ENCODE data around the gene DCHS1.

Gene DCHS1

DNA sequence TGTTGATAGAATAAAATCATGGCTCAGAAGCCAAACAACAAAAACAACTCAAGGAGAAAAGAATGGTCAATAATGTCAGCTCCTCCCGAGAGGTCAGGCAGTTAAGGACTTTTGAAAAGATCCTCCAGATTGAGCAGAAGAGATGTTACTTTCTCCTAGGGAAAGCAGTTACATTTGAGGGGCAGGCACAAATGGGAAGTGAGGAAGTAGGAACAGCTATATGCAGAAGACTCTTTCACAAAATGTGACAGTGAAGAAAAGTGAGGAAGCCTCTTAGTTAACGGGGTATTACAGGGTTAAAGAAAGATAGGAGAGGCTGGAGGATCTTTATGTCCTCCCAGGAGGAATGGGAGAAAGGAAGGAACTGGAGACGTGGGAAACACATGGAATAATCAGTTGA lies 3.4 kb downstream of the DCHS1 start:
- H3K4me3 ChIP-seq (ENCODE audit: low read depth, low read length), result no peak overlapping the region
- DNase-seq (ENCODE audit: low read depth), result no peak

DNA sequence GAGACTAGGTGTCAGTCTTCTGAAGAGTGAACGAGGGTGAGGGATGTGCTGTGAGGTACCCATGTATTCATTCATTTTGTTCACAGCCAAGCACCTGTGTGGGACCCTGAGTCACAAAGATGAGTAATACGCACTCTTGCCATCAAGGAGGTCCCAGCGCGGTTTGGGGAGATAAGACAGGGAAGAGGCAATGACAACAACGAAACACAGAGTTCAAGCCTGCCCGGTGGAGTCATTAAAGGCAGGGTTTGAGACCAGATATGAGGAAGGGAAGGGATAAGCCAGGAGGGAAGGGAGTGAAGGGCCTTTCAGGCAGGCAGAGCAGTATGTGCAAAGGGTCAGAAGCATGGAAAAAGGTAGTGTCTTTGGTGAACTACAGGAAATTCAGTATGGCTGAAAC lies 4.6 kb downstream of the DCHS1 start:
- H3K4me3 ChIP-seq (ENCODE audit: low read depth, low read length), result no peak overlapping the region
- DNase-seq (ENCODE audit: low read depth), result no peak

DNA sequence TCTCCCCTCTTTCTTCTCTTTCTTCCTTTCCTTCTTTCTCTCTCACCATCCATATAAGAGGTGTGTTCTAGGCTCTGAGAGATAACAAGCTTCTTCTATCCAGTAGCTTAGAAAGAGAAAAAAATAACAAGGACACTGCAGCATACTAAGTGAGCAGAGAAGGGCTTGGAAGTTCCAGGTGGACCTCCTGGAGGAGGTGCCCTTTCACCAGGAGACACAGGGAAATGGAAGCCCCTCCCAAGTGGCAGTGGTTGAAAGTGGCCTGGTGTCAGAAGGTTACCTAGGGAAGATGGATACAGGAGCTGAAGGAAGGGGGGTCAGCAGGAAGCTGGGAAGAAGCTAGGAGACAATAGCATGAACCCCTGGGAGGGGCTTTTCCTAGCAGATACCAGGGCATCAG lies 5.5 kb downstream of the DCHS1 start:
- DNase-seq (ENCODE audit: low read depth), result no peak

DNA sequence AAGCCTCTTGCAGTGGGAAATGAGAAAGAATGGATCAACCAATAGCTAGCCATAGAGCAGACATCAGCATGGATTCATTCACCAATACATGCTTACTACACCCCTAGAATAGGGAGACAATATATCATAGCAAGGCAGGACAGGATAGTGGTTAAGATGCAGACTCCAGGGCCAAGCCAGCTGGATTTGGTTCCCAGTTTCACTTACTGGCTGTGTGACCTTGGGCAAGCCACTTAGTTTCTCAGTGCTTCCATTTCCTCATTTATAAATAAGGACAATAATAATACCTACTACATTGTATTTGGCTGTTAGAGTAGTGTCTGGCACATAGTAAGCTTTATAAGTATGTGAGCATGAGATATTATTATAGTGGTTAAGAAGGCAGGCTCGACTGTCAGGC lies 7.1 kb downstream of the DCHS1 start:
- DNase-seq (ENCODE audit: low read depth), result no peak
- no peak overlapping the region for H3K4me3 ChIP-seq (ENCODE audit: low read depth, low read length)

More for the DNA sequence above, 5.5 kb downstream of the DCHS1 start:
- no peak overlapping the region for H3K4me3 ChIP-seq (ENCODE audit: low read depth, low read length)

DNA sequence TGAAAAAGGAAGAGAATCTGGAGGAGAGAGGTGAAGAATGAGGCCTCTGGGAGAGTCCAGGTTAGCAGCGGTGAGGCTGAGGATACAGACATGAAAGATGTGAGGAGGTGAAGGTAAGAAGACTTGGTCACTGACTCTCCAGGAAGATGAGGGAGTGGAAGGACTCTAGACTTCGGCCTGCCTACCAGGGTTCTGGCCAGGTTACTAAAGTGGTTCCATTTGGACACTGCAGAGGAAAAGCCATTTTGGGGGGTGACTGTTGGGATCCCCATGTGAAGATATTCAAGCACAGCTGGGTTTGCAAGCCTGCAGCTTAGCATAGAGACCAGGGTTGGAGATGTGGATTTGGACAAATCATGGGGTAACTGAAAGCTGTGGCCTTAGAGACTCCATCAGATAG lies 7.8 kb downstream of the DCHS1 start:
- no peak overlapping the region for H3K4me3 ChIP-seq (ENCODE audit: low read depth, low read length)
- DNase-seq (ENCODE audit: low read depth), result no peak

DNA sequence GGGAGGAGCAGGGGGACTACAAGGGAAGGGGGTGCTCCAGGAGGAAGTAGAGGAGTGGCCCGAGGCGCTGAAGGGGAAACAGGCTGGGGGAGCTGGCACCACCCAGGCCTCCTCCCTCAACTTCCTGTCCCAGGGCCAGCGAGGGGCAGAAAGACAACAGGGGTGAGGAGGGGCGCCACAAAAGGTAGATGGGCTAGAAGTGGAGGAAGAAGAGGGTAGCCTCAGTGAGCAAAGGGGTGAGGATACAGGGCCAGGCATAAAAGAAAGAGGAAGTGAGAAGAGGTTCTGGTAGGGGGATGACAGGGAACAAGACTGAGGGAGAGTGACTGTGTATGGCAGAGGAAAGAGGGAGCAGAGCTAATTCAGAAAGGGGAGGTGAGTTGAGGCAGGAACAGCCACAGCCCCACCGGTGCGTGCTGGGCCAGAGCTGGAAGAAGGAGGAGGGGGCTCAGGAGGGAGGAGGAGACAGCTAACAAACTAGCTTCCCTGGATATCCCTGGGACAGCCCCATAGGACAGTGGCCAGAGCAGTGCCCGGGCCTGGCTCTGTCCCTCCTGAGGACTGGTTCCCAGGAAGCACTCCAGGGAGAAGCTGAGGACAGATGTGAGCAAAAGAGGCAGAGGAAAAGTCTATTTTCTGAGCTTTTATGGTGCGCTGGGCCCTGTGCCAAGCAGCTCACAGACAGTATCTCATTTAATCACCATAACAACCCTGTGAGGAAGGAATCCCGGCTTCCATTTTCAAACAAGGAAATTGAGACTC lies 8.5 kb downstream of the DCHS1 start:
- no peak overlapping the region for H3K4me3 ChIP-seq (ENCODE audit: low read depth, low read length)
- DNase-seq (ENCODE audit: low read depth), result no peak

DNA sequence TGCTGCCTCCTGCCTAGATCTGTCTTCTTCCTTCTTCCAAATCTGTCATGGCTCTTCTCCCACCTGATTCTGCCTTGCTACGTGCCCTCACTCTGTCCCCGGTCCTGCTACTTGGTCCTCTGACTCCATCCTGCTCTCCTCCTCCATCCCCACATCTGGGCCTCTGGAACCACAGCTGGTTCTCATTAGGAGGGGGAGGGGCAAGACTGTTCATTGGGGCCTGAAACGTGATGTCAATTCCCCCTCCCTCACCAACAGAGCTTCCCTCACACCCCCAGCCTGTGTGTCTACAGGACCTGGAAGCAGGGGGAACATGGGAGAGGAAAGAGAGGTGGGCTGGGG lies 9.1 kb downstream of the DCHS1 start:
- DNase-seq (ENCODE audit: low read depth), result no peak

DNA sequence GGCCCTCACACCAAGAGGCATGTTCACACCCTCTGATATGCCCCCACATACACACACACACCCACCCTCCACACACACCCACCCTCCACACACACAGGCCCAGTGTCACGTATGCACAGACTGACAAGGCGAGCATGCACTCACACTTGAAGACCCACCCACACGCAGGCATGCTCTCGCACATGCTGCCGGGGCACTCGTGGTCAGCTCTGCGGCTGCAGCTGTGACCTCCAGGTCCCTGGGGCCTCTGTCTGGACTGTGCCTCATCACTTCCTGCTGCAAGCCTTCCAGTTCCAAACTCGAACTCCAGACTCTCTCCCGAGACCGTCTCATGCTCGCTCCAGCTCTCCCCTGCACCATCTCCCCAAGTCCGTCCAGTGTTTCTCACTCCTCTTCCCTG lies 9.5 kb downstream of the DCHS1 start:
- no peak overlapping the region for H3K4me3 ChIP-seq (ENCODE audit: low read depth, low read length)
- DNase-seq (ENCODE audit: low read depth), result peak; percentile 81

More for the DNA sequence above, 9.1 kb downstream of the DCHS1 start:
- no peak overlapping the region for H3K4me3 ChIP-seq (ENCODE audit: low read depth, low read length)

DNA sequence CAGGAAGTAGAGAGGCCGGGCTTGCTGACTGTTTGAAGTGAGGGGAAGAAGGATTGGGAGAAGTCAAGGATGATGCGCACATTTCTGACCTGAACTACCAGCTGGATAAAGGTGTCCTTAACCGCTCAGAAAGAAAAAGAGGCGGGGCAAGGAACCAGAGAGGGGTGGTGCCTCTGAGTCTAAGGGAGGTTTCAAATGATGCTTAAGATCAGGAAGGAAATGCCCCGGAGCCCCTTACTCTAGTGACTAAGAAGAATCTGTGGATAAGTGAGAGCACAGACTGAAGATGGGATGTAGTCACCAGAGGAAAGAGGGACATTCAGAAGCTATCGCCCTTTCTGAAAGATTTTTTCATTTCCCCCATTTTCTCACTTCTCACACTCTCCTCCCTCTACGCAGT lies 12.7 kb downstream of the DCHS1 start:
- DNase-seq (ENCODE audit: low read depth), result no peak
- no peak overlapping the region for H3K4me3 ChIP-seq (ENCODE audit: low read depth, low read length)

DNA sequence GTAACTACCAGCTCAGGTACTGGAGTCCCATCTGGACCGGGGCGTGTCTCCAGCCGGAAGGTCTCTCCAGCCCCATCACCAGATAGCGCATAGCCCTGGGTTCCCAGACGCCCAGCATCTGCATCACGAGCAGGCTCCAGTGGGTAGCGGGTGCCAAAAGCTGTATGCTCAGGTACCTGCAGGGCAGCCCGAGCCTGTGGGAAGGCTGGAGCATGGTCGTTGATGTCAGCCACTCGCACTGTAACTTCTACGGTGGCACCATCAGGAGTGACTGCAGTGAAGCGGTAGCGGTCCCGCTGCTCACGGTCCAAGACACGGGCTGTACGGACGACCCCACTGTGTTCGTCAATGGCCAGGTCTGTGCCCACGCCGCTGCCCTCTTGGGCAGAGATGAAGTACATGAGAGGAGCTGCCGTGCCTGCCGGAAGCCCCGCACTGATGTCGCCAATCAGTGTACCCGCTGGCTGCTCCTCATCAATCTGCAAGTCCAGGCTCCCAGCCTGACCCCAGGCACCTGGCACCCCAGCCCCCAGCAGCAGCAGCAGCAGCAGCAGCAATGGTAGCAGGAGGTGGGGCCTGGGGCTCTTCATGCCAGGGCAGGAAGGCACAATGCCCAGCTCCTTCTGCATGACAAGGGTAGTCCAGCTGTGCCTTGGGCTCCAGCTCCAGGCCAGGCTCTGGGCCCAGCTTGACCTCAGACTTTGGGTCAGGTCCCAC lies 14.5 kb downstream of the DCHS1 start:
- no peak for DNase-seq (ENCODE audit: low read depth)

DNA sequence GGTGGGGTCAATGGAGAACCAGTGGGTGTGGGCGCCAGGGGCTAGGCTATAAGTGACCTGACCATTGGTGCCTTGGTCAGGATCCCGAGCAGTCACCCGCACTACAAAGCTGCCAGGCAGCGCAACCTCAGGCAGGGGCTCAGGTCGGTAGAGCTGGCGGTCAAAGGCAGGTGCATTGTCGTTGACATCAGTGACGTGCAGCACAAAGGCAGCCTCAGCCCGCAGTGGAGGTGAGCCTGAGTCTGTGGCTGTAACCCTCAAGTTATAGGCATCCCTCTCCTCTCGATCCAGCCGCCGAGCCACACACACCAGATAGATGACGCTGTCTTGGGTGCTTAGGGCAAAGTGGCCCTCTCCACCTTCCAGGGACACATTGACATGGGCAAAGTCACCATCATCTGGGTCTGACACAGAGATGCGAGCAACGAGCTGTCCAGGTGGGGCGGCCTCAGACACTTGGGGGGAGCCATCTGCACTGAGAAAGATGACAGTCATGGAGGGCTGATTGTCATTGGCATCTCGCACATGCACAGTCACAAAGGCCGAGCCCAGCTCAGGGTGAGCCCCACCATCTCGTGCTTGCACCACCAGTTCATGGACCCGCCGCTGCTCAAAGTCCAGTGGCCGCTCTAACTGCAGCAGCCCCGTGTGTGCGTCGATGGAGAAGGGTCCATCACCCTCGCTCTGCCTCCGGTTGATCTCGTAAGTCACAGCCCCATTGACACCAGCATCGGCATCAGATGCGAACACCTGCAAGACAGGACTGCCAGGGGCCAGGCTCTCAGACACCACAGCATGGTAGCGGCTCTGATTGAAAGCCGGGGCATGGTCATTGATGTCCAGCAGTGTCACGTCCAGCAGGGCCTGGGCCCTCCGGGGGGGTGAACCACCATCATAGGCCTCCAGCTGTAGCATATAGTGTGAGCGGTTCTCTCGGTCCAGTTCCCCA lies 15.3 kb downstream of the DCHS1 start:
- no peak for DNase-seq (ENCODE audit: low read depth)
- no peak overlapping the region for H3K4me3 ChIP-seq (ENCODE audit: low read depth, low read length)

More for the DNA sequence above, 14.5 kb downstream of the DCHS1 start:
- no peak overlapping the region for H3K4me3 ChIP-seq (ENCODE audit: low read depth, low read length)

DNA sequence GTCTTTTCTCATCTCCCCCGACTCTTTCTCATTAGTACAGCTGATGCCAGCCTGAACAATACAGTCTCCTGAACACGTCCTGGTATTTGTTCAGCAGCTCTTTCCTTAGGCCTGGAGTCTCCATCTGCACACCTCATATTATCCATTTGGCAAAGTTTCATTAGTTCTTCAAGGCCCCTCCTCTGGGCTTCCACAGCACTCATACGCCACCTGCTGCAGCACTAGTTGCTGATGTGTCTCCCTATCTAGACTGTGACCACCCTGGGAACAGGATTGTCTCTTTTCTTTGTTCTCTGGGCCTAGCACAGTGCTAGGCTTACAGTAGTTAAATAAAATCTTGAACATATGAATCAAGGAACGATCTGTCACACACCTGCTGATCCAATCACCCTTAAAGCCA lies 17.2 kb downstream of the DCHS1 start:
- no peak for DNase-seq (ENCODE audit: low read depth)
- no peak overlapping the region for H3K4me3 ChIP-seq (ENCODE audit: low read depth, low read length)

DNA sequence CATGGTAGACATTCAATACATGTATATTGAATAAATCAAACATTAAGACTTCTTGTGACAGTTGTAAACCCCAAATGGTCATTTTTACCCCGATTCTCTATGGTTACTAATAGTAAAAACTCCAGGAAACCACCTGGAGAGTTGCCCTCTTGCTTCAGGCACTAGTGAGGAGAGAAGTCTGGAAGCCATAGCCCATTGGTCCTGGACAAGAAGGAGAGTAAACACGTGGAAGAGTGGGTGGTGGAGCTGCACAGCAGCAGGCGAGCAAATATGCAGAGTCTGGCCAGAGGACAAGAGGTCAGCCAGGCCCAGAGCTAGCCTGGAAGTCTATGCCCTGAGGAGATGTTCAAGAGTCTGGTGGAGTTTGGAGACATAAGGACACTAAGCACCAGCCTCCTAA lies 17.7 kb downstream of the DCHS1 start:
- no peak overlapping the region for H3K4me3 ChIP-seq (ENCODE audit: low read depth, low read length)
- DNase-seq (ENCODE audit: low read depth), result no peak

DNA sequence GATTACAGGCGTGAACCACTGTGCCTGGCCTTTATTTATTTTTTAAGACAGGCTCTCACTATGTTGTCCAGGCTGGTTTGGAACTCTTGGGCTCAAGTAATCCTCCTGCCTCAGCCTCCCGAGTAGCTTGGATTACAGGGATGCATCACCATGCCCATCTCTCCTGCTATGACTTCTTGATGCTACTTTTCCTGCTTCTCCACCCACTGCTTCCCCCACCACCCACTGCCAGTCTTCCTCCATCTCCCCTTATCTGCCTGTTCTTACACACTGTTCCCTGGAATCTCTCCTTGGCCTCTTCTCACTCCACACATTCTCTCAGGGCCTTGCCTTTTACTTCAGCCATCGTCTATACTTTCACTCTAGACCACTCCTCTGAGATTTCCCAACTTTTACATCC lies 19.1 kb downstream of the DCHS1 start:
- no peak overlapping the region for H3K4me3 ChIP-seq (ENCODE audit: low read depth, low read length)
- no peak for DNase-seq (ENCODE audit: low read depth)

DNA sequence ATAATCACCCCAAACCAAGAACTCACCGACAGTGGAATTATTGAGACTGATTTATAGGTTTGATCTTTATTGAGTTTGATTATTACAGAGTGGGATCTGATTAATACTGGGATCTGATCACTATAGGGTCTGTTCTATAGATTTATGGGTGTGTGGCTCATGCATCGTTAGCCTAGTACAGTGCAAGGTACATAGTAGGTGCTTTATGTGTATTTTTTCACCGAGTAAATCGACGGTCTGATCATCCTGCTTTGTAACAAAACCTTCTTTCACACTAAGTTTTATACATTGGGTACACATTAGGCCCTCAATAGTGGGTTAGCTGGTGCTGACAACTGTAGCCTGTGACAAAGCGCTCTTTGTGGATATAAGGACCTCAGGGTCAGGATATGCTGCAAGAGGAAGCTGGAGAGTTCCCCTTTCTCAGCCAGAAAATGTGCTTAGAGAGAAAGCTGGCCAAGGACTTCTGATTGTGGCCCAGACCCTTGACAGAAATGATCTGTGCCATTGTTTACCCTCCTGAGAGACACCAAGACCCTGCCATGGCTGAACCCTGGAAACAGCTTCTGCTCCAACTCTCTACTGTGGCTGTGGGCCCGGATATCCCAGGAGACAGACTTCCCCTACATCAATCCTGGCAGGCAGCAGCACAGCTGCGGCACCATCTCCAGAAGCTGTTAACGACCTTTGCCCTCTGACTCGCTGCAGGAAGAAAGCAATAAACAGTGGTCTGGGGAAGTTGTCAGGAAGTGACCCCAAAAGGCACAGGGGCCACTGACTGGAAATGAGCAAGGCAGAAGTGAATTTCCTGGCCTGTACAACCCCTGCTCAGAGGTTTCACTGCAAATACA lies 20.3 kb downstream of the DCHS1 start:
- DNase-seq (ENCODE audit: low read depth), result no peak
- H3K4me3 ChIP-seq (ENCODE audit: low read depth, low read length), result no peak overlapping the region

DNA sequence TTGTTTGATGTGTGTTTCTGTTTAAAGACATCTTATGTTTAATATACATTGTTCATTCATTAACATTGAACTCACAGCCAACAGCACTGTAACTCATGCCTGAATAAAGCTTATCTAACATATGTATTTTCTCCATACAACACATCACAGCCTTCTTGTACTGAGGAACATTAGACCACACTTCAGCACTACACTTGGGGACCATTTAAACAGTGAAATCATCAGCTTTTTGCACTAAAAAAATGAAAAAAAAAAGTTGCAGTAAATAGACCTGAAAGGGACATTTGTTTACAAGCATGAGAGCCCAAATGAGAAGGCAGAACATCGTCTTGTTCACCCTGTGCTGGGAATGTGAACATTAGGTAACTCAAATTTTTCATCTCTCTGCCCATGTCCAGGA lies 21.1 kb downstream of the DCHS1 start:
- DNase-seq (ENCODE audit: low read depth), result no peak
- H3K4me3 ChIP-seq (ENCODE audit: low read depth, low read length), result no peak overlapping the region

DNA sequence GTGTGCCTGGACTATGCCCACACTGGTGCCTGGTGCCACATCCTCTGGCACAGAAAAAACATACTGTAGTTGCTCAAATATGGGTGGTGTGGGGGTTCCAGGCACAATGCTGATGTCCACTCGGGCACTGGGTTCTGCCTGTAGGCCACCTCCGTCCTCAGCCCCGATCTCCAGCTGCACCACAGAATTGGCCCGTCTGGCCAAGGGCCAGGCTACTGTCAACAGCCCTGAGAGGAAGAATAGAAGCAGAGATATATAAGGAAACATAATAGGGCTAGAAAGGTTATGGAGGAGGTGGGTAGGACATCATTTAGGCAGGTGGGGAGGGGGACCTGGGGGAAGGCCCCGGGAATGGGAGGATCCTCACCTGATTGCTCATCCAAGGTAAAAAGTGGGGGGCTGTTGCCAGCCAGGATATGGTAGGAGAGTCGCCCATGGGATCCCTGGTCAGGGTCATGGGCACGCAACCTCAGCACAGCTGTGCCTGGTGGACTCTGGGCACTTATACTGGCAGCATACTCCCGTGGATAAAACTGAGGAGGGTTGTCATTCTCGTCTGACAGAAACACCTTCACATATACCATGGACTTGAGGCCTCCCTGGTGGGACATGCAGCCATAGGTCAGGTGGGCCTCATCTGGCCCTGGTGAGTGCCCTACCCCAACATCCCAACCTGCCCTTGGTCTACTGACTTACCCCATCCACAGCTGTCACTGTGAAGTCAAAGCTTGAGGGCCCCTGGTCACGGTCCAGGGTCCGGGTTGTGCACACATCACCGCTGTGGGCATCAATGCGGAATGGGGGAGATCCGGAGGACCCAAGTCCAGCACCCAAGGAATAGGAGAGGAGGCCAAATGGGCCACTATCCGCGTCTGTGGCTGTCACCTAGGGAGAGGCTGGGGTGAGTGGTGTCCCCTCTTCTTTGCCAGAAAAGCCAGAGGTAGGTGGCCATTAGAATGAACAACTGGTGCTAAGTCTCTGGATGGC lies 21.9 kb downstream of the DCHS1 start:
- H3K4me3 ChIP-seq (ENCODE audit: low read depth, low read length), result no peak overlapping the region
- DNase-seq (ENCODE audit: low read depth), result no peak

Data from skeletal muscle cell (primary cell).